GM21717 (cell line): ENCODE measurements around the gene EDNRB.
"Not testable (repeated sequence)": the region's sequence is repeated elsewhere in the genome, so short reads cannot be mapped to it uniquely, and the experiment has no call there.

Experiments
- ATAC-seq: cut with Tn5 transposase; IDR thresholded peaks from one replicate; pipeline ENCODE4 v1.9.1; 2021; ENCODE audit warnings: mild to moderate bottlenecking, moderate library complexity; ENCODE audit not compliant: unreplicated experiment

EDNRB gene

DNA sequence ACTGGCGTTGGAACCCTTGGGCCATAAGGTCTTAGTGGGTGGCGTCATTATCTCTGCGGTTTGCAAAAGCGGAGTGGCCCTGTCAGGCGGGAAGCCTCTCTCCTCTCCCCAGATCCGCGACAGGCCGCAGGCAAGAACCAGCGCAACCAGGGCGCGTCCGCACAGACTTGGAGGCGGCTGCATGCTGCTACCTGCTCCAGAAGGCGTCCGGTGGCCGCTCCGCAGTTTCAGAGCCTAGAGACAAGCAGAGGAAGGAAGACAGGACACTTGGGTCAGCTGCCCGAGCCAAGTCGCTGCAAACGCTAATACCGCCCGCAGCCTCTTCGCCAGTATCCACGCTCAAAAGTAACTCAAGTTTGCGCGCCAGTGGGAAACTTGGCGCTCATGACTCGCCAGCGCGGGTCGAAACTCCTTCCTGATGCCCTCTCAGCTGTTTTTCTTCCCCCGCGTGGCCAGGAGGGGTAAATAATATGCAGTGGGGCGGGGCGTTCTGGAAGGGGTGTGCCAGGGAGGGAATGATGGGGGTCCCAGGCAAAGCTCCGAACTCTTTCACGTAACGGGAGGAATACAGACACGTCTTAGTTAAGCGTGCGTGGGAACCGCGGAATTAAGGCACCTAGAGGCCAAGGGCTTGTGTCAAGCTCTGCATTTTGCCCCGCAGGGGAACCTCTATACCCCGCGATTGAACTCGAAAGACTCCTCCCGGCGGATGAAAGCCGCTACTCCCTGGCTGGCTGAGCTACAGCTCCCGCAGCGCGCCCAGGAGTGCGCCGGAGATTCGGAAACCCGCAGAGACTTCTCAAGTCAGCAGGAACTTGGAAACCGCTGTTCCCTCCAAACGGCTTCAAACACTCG, at the start of gene EDNRB:
Gene EDNRB, minus strand, starts transcription at position 441 of the 855 bp plus-strand sequence. Its CDS starts 258 bp downstream, at position 183.
- no peak for ATAC-seq

DNA sequence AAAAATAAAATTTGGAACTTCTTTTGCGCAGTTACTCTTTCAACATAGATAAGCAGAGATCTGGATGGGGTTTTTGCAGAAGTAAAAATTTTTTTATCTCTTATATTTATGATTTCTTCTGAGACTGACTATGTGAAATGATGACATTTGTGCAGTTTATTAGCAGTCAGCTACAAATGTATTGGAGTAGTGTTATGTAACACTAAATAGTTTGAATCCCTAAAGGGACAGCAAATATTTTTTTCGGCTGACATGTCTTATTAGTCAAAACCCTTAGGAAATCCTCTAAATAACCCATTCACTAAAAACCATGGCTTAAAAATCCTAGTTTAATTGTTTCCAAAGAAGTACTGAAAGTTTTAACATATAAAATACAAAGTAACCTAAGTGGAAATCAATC, 48.0 kb upstream of the EDNRB start:
- ATAC-seq = no peak

DNA sequence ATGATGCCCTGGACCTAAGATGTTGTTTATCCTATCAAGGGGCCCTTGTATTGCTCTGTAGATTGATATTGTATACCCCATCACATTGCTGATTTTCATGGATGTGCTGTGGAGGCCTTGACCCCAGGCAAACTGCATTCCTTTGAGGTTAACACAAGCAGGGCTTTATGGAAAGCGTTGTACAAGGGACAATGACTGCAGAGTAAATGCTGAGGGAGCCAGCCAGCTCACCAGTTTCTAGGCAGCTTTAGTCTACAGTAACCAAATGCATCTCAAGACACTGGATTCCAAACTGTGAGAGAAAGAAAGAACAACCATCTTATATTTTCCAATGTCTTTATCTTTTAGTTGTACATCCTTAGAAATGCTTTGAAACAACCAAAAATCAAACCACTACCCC, 34.1 kb upstream of the EDNRB start:
- no peak for ATAC-seq

DNA sequence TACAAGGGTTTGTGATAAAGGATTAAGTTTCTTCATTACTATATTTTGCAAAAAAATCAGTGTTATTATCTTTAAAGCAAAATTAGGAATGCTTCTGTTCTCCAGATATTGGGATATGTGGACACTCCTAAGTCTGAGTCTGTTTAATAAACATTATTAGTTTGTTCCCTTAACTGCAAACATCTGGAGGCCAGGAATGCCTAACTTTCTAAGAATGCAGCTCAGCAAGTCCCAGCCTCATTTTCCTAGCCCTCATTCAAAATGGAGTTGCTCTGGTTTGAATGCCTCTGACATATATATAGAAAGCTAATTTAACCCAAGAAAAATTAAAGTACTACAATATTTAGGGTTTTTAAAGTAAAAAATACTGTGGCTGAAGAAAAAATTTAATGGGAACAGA, 33.6 kb upstream of the EDNRB start:
- ATAC-seq = no peak

DNA sequence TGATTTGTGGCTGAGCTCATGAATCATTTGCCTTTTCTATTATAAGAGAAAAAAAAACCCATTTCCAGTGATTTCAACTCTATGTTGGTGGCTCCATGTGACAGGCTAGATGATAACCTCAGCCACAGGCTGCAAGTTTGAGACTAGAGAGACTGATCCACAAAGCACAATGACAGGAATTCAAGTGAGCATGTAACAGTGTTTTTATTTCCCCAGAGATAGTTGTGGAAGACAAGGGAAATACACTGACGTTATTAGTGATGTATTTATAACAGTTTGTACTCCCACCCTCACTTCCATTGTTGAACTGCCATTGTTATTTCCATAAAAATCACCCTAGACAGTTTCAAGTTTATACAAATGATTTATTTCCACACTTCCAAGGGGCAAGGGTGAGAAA, 27.9 kb upstream of the EDNRB start:
- no peak for ATAC-seq

DNA sequence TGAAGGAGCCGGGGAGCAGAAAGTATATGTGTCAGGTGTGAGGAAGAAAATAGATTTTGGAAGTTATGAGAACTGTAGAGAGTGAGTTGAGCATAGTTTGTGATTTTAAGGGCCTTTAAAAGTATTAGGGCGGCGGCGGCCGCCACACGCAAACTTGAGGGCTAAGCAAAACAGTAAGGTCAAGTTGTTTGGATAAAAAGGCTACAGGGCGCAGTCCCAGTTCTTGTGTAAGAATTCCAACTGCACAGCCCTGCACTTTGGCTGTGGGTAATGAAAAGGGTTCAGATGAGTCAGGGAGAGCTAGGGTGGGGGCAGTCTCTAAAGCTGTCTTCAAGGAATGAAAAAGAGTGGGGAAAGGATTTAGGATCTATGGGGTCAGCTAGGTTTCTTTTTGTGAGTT, 16.4 kb upstream of the EDNRB start:
- not testable (repeated sequence) for ATAC-seq

DNA sequence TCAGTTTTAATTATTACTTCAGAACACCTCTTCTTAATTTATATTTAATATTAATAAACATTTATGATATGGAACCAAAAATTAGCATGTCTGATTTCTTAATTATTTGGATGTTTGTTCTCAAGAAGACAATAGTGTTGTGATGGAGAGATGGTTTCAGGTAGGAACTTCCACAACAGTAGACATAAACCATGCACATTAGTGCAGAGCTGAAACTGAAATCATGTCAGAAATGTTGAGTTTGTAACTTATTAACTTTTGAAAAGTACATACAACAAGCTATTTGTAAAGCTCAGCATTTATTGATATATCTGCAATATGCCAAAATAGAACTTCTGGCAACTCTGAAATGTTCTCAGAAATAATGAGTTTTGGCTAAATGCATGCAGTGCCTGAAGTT, 11.8 kb upstream of the EDNRB start:
- peak; percentile 49 for ATAC-seq

DNA sequence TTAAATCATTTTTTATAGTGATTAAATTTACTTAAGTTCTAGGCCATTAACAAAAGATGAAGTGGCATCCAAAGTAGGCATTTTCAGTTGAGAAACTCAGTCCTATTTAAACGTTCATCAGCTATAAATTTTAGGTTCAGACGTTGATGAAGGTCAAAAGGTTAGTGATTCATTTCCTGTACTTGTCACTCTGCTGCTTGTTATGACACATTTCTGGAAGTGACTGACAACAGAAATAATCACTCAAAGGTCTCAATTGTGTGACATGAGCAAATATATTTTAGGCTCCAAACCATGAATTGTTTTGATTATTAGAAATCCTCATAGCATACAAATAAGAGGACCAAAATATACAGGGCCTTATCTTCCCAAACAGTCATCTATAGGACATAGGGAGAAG, 10.3 kb upstream of the EDNRB start:
- ATAC-seq = peak; percentile 94

DNA sequence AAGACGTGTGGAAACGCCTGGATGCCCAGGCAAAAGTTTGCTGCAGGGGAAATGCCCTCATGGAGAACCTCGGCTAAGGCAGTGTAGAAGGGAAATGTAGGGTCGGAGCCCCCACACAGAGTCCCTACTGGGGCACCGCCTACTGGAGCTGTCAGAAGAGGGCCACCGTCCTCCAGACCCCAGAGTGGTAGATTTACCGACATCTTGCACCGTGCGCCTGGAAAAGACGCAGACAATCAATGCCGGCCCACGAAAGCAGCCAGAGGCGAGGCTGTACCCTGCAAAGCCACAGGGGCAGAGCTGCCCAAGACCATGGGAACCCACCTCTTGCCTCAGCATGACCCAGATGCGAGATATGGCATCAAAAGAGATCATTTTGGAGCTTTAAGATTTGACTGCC, 7.0 kb upstream of the EDNRB start:
- no peak for ATAC-seq

DNA sequence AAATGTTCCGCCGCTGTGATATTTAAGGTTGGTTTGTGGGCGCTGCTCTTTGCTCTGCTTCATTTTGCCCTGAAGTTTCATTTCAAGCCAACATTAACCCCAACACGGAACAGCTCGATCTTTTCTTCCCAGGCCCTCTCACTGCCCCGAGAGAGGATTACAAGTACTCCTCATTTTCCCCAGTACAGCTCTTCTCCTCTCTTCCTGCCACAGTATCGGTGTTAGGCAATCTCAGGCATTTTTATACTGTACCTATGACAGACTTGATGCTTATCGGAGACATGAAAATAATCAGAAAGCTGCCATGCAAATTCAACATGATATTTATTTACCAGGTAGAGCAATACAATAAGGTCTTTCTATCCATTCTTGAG, 1.3 kb upstream of the EDNRB start:
- no peak for ATAC-seq

DNA sequence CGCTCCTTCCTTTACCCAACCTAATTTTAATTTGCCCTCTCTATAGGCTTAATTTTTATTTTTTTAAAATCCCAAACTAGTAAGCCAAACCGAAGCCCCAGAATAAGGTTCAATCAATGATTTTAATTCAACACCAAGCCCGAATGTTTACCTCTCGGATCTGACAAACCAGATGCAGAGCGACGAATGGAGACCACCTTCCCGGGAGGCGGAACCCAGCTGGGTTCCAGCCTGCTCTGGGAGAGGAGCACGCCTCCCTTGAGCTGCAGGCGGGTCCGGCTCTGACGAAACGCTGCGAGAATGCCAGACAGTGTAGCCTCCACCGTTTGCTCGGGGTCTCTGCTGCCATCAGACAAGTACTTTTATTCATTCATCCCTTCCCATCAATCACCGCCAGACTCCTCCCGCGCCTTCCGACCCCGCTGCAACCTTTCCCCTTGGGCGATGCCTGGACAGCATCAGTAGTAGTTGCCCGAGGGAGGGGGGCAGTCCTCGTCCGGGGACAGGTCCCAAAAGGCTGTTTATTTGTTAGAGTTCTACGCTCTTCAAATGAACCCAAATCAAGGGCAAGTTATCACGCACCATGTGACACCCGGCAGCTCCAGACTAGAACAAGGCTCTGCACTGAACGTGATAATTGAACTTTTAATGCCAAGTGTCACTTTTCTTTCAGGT, 752 bp upstream of the EDNRB start:
- no peak for ATAC-seq

DNA sequence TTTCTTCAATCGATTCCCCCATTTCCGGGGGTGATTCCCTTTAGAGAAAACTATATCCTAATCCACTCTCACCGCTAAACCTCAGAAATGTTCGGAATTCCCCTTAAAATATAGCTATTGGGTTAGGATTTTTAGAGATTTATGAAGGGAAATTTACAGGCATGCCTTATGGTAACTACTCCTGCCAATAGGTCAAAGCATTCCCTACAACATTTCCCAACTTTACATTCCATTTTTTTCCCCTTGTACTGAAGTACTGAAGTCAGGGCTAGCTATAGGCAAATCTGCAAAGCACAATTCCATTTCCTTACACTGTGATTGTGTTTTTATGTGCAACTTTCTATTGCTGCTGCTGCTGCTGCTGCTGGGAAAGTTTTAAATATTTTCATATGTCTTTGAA, 2.1 kb downstream of the EDNRB start:
- ATAC-seq = no peak

DNA sequence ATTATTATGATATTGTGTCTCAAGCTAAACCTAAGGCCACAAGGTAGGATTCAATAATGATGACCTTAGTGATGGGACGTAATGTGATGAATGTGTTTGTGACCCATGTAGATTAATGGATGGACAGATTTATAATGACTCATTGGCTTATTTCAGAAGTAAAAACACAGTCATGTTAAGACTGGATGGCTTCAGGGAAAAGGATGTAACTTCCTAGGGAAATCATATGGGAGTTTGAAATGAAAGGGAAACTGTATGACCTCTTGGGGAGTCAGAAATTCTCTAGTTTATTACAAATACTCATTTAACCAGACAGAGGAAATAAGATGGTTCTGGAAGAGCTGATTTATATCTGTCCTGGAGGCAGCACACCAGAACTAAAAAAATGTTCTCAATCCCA, 2.9 kb downstream of the EDNRB start:
- ATAC-seq = no peak

DNA sequence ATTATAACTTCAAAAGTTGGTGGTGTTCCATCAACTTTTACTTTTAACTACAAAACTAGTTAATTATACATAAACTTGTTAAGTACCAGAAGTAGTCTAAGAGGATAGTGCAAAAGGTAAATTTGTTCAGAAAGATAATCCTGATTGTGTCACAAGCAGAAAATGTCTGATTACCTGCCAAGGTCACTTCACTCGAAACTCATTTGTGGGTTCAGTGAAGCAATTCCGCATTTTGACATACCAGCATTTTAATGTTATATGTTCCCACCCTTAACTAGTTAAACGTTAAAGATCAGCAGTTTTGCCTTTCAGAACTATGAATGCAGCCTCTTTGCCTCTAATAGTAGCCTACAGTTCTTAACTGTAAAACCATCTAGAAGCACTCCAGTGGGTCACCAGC, 5.6 kb downstream of the EDNRB start:
- no peak for ATAC-seq

DNA sequence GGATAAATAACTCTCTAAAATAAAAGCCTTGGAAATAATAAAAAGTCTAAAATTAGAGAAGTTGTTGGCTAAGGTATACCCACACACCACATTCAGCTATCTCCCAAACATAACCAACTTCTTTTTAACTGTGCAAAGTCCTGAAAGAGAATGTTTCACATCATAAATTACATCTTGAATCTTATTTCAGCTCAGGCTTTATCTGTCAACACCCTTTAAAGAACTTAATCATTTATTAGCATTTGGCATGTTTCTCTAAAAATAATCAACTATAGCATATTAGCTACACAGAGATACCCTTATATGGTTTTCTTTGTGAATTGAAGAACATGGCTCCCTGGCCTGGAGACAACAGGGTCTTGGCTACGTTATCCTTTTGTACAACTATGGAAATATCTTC, 6.9 kb downstream of the EDNRB start:
- ATAC-seq = no peak

DNA sequence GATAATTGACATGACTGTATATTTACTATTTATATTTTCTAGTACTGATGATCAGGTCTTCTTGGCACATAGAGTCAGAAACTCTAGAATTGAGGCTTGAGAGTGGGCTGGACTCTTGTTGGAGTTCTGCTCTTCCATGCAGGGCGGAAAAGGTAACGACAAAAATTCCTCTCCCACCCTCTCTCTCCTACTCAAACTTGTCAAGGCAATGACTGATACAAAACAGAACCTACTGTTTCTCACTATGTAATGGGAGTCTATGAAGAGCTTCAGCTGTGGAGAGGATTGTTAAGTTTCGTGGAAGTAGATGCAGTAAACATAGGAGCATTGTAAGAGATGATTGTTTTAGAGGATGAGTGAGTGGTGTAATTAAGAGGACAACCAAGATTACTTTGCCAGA, 8.8 kb downstream of the EDNRB start:
- ATAC-seq = no peak

DNA sequence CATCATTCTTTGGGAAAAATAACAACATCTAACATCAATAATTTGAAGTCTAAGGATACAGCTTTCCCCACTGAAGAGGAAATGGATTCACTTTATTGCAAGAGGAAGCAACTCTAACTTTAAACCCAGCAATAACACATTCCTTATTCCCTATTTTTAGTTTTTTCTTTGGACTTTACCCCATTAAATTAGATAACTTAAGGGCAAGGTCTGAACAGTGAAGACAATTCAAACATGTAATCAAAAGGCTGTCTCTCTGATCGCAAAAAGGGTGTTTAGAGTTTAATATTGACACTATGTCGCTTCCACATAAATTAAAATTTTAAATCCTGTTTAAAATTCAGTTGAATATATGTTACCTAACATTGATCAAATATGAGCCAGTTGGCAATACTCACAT, 10.1 kb downstream of the EDNRB start:
- no peak for ATAC-seq

DNA sequence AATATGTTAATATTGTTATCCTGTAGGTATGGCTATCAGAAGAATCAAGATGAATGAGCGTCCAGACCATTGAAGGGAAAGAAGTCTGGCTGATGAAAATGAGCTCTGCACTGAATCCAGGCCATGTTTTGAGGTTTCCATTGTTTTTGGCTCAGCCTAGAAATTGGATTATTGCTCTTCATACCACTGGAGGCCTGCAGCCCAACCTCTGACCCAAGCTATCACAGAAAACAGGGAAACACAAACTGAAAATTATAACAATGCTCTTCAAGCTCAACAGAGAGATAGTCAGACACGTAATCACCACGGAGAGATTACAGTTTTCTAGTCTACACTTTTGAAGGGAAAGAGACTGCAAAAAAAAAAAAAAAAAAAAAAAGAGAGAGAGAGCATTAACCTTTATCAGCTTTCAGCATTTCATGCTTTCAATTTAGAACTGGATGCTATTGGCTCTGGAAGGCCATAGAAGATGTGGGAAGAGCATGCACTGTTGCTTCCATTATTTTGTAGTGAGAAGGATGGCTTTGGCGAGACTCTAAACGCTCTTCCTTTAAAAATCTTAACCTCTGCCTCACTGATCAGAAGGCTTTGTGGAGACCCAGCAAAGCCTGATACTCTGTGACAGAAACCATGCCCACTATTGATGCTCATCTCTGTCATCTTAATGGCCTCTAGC, 10.8 kb downstream of the EDNRB start:
- ATAC-seq = no peak

DNA sequence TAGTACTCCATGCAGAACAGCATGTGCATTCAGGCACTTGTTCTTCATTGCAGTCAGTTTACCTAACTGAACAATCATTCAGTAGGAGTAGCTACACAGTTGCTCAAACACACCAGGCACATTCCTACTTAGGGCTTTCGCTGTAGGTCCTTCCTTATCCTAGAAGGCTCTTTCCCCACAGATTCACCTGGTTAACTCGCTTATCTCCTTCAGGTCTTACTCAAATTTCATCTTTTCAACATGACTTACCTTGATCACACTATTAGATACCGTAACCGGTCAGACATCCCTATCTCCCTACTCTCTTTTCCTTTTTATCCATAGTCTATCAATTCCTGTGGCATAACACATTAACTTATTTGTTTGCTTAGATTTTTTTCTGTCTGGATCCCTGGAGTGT, 14.6 kb downstream of the EDNRB start:
- ATAC-seq = no peak

DNA sequence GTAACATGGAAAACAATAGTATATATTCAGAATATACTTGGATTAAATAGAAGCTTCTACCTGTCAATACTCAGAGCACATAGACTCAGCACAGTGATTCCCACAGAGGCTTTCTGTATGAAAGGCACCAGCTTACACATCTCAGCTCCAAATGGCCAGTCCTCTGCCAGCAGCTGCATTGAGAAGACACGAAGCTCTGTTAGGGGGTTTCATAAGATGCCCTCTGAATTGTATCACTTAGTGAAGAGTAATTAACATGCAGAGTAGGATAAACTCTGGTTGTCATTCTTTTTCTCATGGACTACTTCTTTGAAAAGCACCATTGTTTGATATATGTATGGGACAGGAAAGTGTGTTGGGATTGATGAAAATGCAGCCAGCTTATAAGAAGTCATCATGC, 15.2 kb downstream of the EDNRB start:
- ATAC-seq = no peak

DNA sequence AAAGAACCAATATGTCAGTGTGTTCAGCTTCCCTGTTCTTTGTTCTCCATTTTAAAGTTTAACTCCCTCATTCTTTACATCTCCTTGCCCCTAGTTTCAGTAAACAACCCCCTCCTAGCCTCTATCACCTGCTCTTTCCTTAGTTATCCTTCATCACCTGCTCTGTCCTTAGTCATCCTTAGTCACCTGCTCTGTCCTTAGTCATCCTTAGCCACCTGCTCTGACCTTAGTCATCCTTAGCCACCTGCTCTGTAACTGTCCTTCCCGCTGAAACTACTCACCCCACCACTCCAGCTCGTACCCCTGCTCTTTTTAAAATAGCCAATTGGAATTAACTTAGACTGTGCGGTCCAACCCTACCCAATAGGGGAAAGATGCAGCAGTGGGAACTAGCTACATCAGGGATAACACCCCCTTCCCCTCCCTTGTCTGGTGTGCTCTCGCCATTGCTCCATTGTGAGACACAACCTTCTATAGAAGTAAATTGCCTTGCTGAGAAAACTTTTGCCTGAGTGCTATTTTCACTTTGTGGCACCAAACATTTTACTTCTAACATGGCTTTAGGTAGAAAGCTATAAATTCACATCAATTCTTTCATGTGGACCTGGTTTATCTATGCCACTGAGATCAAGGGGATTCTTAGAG, 16.2 kb downstream of the EDNRB start:
- ATAC-seq = no peak

DNA sequence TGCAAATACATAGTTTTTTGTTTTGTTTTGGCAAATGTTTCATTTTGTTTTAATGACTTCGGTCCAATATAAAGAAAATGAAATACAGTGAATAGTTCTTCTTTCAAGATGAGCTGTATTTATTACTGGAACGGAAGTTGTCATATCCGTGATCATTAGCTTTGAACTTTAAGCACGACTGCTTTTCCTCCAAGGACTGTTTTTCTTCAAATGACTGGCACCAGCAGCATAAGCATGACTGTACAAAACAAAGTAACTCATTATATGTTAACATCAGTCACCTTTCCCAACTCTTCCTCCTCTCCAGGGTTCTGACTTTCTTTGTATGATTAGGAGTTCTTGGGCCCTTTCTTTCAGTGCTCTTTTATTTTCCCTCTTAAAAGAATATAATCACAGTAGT, 20.5 kb downstream of the EDNRB start:
- peak; percentile 99 for ATAC-seq
